ENCODE measurements around the gene ENOX2. TPM values are rescaled to one million over a fixed set of nuclear protein-coding genes. Genes with fewer than 3 reads are reported as not detected.

The ENOX2 gene
- total RNA-seq, 1 experiment from 2014 or later, result 12.9 TPM

- Histone ChIP-seq H3K9ac (ENCODE audit: low read length) (no peak overlapping the region), H2AFZ (ENCODE audit: low read depth, low read length, poor library complexity, severe bottlenecking) (no peak overlapping the region), H3K9me2 (ENCODE audit: insufficient read depth) (no peaks in the 10 kb centered on the region), H3K9me3 (ENCODE audit: control insufficient read depth in 1 of 2, insufficient read depth in 1 of 2, low read depth in 1 of 2, low read length in 2 of 2) (no peaks in the 10 kb centered on the region), H3K4me1 (ENCODE audit: control insufficient read depth in 1 of 2, insufficient read depth in 2 of 2, low read length in 2 of 2) (no peaks in the 10 kb centered on the region), H3K4me3 (replicated peaks in 1 of 2; ENCODE audit: low read depth in 1 of 2, low read length in 2 of 2) (no peak overlapping the region), H3K79me2 (ENCODE audit: insufficient read depth, low read length) (no peaks in the 10 kb centered on the region), H4K20me1 (ENCODE audit: insufficient read depth) (no peaks in the 10 kb centered on the region), H3K27me3 (ENCODE audit: insufficient read depth, low read length) (no peaks in the 10 kb centered on the region), H3K36me3 (ENCODE audit: control insufficient read depth in 1 of 2, insufficient read depth in 2 of 2, low read length in 2 of 2) (no peaks in the 10 kb centered on the region), H3K27ac (ENCODE audit: low read depth, low read length) (no peak overlapping the region), H3K4me2 (ENCODE audit: low read length) (no peak overlapping the region)
- no peak for ATAC-seq
- DNase-seq (ENCODE audit: low read depth, low spot score), result no peak
- TF ChIP-seq CEBPB (IDR thresholded peaks at IDR 0.05; ENCODE audit: low read depth), result no peak
- TF ChIP-seq RAD21 (IDR thresholded peaks at IDR 0.05; ENCODE audit: low read depth), result no peak
- no peak for TF ChIP-seq SIN3A (IDR thresholded peaks at IDR 0.05; ENCODE audit: low read depth)
- TF ChIP-seq, protein P1, sequence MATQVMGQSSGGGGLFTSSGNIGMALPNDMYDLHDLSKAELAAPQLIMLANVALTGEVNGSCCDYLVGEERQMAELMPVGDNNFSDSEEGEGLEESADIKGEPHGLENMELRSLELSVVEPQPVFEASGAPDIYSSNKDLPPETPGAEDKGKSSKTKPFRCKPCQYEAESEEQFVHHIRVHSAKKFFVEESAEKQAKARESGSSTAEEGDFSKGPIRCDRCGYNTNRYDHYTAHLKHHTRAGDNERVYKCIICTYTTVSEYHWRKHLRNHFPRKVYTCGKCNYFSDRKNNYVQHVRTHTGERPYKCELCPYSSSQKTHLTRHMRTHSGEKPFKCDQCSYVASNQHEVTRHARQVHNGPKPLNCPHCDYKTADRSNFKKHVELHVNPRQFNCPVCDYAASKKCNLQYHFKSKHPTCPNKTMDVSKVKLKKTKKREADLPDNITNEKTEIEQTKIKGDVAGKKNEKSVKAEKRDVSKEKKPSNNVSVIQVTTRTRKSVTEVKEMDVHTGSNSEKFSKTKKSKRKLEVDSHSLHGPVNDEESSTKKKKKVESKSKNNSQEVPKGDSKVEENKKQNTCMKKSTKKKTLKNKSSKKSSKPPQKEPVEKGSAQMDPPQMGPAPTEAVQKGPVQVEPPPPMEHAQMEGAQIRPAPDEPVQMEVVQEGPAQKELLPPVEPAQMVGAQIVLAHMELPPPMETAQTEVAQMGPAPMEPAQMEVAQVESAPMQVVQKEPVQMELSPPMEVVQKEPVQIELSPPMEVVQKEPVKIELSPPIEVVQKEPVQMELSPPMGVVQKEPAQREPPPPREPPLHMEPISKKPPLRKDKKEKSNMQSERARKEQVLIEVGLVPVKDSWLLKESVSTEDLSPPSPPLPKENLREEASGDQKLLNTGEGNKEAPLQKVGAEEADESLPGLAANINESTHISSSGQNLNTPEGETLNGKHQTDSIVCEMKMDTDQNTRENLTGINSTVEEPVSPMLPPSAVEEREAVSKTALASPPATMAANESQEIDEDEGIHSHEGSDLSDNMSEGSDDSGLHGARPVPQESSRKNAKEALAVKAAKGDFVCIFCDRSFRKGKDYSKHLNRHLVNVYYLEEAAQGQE (IDR thresholded peaks at IDR 0.05; ENCODE audit: low read depth), result no peak
- no peak for TF ChIP-seq POLR2A (IDR thresholded peaks at IDR 0.05; ENCODE audit: borderline replicate concordance, extremely low read depth, insufficient read depth, insufficient read length)
- no peak for TF ChIP-seq FOSL1 (IDR thresholded peaks at IDR 0.05; ENCODE audit: low read depth)
- ChIA-PET CTCF (no interaction called here), POLR2A (no interaction called here), RAD21 (ENCODE audit: low non-redundant PET in 1 of 2, low total read pairs in 2 of 2, uncharacterized antibody in 2 of 2, unreplicated experiment in 2 of 2) (no interaction called here)
- intact Hi-C loops (cut with micrococcal nuclease), result no loop called here
- BruUV-seq (replicated peaks), result no TSS peak
These were observed 146.8 kb downstream of the ENOX2 start for GRCh38 chrX:130756233-130756632.

DNA sequence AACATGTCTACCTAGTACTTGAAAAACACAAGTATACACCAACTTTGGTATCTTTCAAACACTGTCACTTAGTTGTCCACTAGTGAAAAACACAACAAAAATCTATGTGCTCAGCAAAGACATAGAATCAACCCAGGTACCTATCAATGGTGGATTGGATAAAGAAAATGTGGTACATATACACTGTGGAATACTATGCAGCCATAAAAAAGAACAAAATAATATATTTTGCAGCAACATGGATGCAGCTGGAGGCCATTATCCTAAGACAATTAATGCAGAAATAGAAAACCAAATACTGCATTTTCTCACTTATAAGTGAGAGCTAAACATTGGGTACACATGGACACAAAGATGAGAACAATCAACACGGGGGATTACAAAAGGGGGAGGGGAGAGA is 148.7 kb downstream of the ENOX2 start:
- no peak for DNase-seq (ENCODE audit: low read depth, low spot score)
- BruUV-seq (replicated peaks), result no TSS peak
- Histone ChIP-seq H4K20me1 (ENCODE audit: insufficient read depth) (no peaks in the 10 kb centered on the region), H3K27ac (ENCODE audit: low read depth, low read length) (no peak overlapping the region), H3K4me1 (ENCODE audit: control insufficient read depth in 1 of 2, insufficient read depth in 2 of 2, low read length in 2 of 2) (no peaks in the 10 kb centered on the region), H3K4me2 (ENCODE audit: low read length) (no peak overlapping the region), H2AFZ (ENCODE audit: low read depth, low read length, poor library complexity, severe bottlenecking) (no peak overlapping the region), H3K9me2 (ENCODE audit: insufficient read depth) (no peaks in the 10 kb centered on the region), H3K4me3 (replicated peaks in 1 of 2; ENCODE audit: low read depth in 1 of 2, low read length in 2 of 2) (no peak overlapping the region), H3K27me3 (ENCODE audit: insufficient read depth, low read length) (no peaks in the 10 kb centered on the region), H3K36me3 (ENCODE audit: control insufficient read depth in 1 of 2, insufficient read depth in 2 of 2, low read length in 2 of 2) (no peaks in the 10 kb centered on the region), H3K9ac (ENCODE audit: low read length) (no peak overlapping the region), H3K9me3 (ENCODE audit: control insufficient read depth in 1 of 2, insufficient read depth in 1 of 2, low read depth in 1 of 2, low read length in 2 of 2) (no peaks in the 10 kb centered on the region), H3K79me2 (ENCODE audit: insufficient read depth, low read length) (no peaks in the 10 kb centered on the region)
- intact Hi-C loops (cut with micrococcal nuclease), result no loop called here
- RAD21 ChIA-PET (ENCODE audit: low non-redundant PET in 1 of 2, low total read pairs in 2 of 2, uncharacterized antibody in 2 of 2, unreplicated experiment in 2 of 2), result no interaction called here
- ATAC-seq, result no peak
- CTCF ChIA-PET, result no interaction called here
- TF ChIP-seq EGR1 (IDR thresholded peaks at IDR 0.05; ENCODE audit: low read depth), result no peak
- no peak for TF ChIP-seq SIN3A (IDR thresholded peaks at IDR 0.05; ENCODE audit: low read depth)
- no peak for TF ChIP-seq ZNF274 (IDR thresholded peaks at IDR 0.05; ENCODE audit: low read depth, low read length)
- TF ChIP-seq EZH2phosphoT487 (IDR thresholded peaks at IDR 0.05; ENCODE audit: borderline replicate concordance), result no peak
- TF ChIP-seq, protein P2, sequence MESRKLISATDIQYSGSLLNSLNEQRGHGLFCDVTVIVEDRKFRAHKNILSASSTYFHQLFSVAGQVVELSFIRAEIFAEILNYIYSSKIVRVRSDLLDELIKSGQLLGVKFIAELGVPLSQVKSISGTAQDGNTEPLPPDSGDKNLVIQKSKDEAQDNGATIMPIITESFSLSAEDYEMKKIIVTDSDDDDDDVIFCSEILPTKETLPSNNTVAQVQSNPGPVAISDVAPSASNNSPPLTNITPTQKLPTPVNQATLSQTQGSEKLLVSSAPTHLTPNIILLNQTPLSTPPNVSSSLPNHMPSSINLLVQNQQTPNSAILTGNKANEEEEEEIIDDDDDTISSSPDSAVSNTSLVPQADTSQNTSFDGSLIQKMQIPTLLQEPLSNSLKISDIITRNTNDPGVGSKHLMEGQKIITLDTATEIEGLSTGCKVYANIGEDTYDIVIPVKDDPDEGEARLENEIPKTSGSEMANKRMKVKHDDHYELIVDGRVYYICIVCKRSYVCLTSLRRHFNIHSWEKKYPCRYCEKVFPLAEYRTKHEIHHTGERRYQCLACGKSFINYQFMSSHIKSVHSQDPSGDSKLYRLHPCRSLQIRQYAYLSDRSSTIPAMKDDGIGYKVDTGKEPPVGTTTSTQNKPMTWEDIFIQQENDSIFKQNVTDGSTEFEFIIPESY (IDR thresholded peaks at IDR 0.05; ENCODE audit: extremely low read depth, insufficient replicate concordance, low read length), result no peak
- TF ChIP-seq EZH2 (IDR thresholded peaks at IDR 0.05), result no peak
- TF ChIP-seq CBX3 (IDR thresholded peaks at IDR 0.05; ENCODE audit: low read depth), result no peak
- no peak for TF ChIP-seq ELF1 (IDR thresholded peaks at IDR 0.05; ENCODE audit: borderline replicate concordance, low read depth)
- TF ChIP-seq RAD21 (IDR thresholded peaks at IDR 0.05; ENCODE audit: low read depth), result no peak
- TF ChIP-seq TCF7L2 (IDR thresholded peaks at IDR 0.05; ENCODE audit: borderline replicate concordance, extremely low read depth, insufficient read depth, insufficient read length), result no peak
- no peak for TF ChIP-seq SRF (IDR thresholded peaks at IDR 0.05; ENCODE audit: low read depth)
- no peak for TF ChIP-seq YY1 (IDR thresholded peaks at IDR 0.05; ENCODE audit: extremely low read depth, insufficient replicate concordance, low read depth, low read length)
- POLR2A ChIA-PET, result no interaction called here

All from HCT116 (cell line).